IgD-negative memory B cell (primary cell): Measurements from ENCODE around the gene NPBWR2. TPM values are rescaled to one million over a fixed set of nuclear protein-coding genes. Genes with fewer than 3 reads are reported as not detected.

Source experiments
- H3K27ac Mint-ChIP-seq, 3 donors: one replicate each; pipeline ENCODE4 v1.8.0; 2020 to 2022; ENCODE audit warnings: mild to moderate bottlenecking in 3 of 3, mixed read lengths in 3 of 3, moderate library complexity in 1 of 3
- H3K27me3 Mint-ChIP-seq: one replicate; pipeline ENCODE4 v1.8.0; 2021; ENCODE audit warnings: mixed read lengths
- H3K36me3 Mint-ChIP-seq: one replicate; pipeline ENCODE4 v1.8.0; 2020; ENCODE audit warnings: mild to moderate bottlenecking, mixed read lengths
- H3K4me1 Mint-ChIP-seq, 3 donors: one replicate each; pipeline ENCODE4 v1.8.0; 2020 to 2022; ENCODE audit warnings: mixed read lengths in 3 of 3, mild to moderate bottlenecking in 1 of 3
- H3K4me3 Mint-ChIP-seq, 4 donors: one replicate each; pipeline ENCODE4 v1.8.0; 2020 to 2022; ENCODE audit warnings: mild to moderate bottlenecking in 4 of 4, mixed read lengths in 4 of 4, moderate library complexity in 3 of 4
- H3K9me3 Mint-ChIP-seq, 3 donors: one replicate each; pipeline ENCODE4 v1.8.0; 2020 to 2021; ENCODE audit warnings: mixed read lengths in 3 of 3, mild to moderate bottlenecking in 1 of 3
- polyA plus RNA-seq: library from polyadenylated mRNA; unstranded; fragments of 300-500 nt; fragmentation: Illumina TruSeq; gene quantifications from one replicate; pipeline ENCODE4 v1.2.3, GENCODE V29; 2021

The NPBWR2 gene
- polyA plus RNA-seq, 1 donor from 2014 or later: not detected

- Mint-ChIP-seq H3K4me3 (peak overlapping the region in 3 of 4 donors; percentile 63 to 92 (median 89)), H3K27ac (peak overlapping the region; percentile 62 to 98 (median 83))
These were observed 25.8 kb downstream of the NPBWR2 start for GRCh38 chr20:64081624-64081964.

GRCh38 chr20:64080813-64081623, 26.3 kb downstream of the NPBWR2 start:
- peaks cover 4% of the 10 kb centered on the region for H3K36me3 Mint-ChIP-seq
- peak overlapping the region; percentile 91 to 98 (median 96) for H3K27ac Mint-ChIP-seq
- H3K9me3 Mint-ChIP-seq: no peaks in the 10 kb centered on the region

More at GRCh38 chr20:64081624-64081964, 25.8 kb downstream of the NPBWR2 start:
- H3K9me3 Mint-ChIP-seq: no peaks in the 10 kb centered on the region
- peaks cover 14 to 17% (median 14%) of the 10 kb centered on the region in 3 donors for H3K4me1 Mint-ChIP-seq
- peaks cover 3% of the 10 kb centered on the region for H3K27me3 Mint-ChIP-seq
- H3K36me3 Mint-ChIP-seq: peaks cover 4% of the 10 kb centered on the region

DNA sequence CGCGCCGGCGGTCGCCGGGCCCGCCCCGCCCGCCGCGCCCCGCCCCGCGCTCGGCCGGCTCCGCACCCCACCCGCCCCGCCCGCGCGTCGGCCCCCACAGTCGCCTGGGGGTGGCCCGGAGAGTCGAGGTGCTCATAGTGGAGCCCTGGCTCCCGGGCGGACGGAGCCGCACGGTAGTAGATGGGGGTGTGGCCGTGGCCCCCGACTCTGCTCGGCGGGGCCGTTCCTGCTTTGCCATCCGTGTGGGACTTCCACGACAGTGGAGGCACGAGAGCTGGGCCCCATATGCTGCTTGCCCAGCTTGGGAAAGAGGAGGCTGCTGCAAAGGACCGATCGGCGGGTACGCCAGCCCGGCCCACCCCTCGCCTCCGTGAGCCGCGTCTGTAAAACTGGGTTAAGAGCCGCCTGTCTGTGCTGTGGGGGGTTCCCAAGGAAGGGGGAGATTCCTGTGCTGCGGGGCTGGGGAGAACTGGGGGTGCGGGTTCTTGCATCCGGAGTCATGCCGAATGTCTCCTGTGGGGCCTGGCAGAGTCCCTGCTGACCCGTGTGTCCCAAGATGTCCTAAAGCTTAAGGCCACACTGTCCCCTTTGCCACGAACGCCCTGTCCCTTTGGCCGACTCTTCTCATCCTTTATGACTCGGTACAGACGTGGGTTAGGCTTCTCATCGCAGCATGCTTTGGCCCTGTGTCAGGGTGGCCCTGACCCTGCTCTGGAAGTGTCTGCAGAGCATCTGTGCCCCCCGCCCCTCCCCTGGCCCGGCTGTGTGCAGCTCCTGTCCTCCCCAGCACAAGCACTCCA, 27.2 kb downstream of the NPBWR2 start, which contains the start of gene OPRL1:
Gene OPRL1, plus strand, starts transcription at position 70 of the 800 bp plus-strand sequence. CDS start 12,639 bp downstream, outside the sequence.
- H3K4me1 Mint-ChIP-seq: peaks cover 13 to 14% (median 14%) of the 10 kb centered on the region in 3 donors
- peaks cover 3% of the 10 kb centered on the region for H3K27me3 Mint-ChIP-seq
- H3K9me3 Mint-ChIP-seq: no peaks in the 10 kb centered on the region
- H3K4me3 Mint-ChIP-seq: peak within 1 kb of the TSS; percentile 90 to 97 (median 94)
- peak within 1 kb of the TSS; percentile 95 to 98 (median 96) for H3K27ac Mint-ChIP-seq
- peaks cover 4% of the 10 kb centered on the region for H3K36me3 Mint-ChIP-seq

More at GRCh38 chr20:64080813-64081623, 26.3 kb downstream of the NPBWR2 start:
- Mint-ChIP-seq H3K4me1 (peaks cover 14 to 17% (median 14%) of the 10 kb centered on the region in 3 donors), H3K4me3 (peak overlapping the region; percentile 81 to 94 (median 93)), H3K27me3 (peaks cover 3% of the 10 kb centered on the region)

DNA sequence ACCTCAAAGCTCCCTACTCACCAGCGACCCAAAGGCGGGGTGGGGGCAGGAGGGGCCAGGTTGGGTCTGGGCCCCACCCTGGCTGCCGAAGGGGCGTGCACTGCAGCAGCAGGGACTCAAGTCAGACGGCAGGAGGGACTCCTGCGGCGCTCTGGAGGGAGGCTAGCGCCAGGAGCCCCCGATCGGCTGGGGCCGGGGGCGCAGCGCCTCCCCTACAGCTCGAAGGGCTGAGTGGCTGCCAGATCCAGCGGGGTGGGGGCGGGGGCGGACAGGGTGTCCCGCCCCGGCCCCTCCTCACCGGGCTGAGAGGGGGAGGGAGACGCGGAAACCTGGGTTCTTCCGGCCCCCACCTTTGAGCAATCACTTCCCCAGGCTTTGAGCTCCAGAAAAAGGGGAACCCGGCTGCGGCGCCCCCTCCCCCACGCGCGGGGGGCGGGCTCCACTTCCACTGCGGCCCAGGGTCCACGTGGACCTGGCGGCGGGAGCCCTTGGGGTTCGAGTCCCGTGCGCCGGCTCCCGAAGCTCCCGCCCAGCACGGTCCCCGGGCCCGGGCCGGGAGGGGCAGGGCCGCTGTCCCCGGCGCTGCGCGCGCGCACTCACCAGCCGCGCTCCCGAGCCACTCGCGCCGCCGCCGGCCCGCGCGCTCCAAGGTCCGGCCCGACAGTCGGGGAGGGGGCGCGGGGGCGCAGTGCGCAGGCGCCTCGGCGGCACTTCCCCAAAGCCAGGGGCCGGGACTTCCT, 27.9 kb downstream of the NPBWR2 start, which contains the start of gene RGS19:
Gene RGS19, minus strand, starts transcription at position 246 of the 740 bp plus-strand sequence. CDS start 2,632 bp downstream, outside the sequence.
- Mint-ChIP-seq H3K36me3 (peaks cover 4% of the 10 kb centered on the region), H3K4me3 (peak within 1 kb of the TSS; percentile 90 to 97 (median 94)), H3K27me3 (peaks cover 3% of the 10 kb centered on the region), H3K4me1 (peaks cover 11 to 14% (median 13%) of the 10 kb centered on the region in 3 donors), H3K9me3 (no peaks in the 10 kb centered on the region), H3K27ac (peak within 1 kb of the TSS; percentile 95 to 98 (median 96))

GRCh38 chr20:64078934-64079272, 28.5 kb downstream of the NPBWR2 start:
- Mint-ChIP-seq H3K4me1 (peaks cover 10 to 11% (median 11%) of the 10 kb centered on the region in 3 donors), H3K27me3 (no peaks in the 10 kb centered on the region), H3K9me3 (no peaks in the 10 kb centered on the region)

GRCh38 chr20:64077876-64078551, 29.4 kb downstream of the NPBWR2 start:
- Mint-ChIP-seq H3K4me3 (peak overlapping the region; percentile 90 to 97 (median 94)), H3K4me1 (peaks cover 10 to 11% (median 10%) of the 10 kb centered on the region in 3 donors), H3K36me3 (peaks cover 4% of the 10 kb centered on the region), H3K27me3 (no peaks in the 10 kb centered on the region), H3K27ac (peak overlapping the region; percentile 95 to 96 (median 96)), H3K9me3 (no peaks in the 10 kb centered on the region)

More at GRCh38 chr20:64078934-64079272, 28.5 kb downstream of the NPBWR2 start:
- Mint-ChIP-seq H3K36me3 (peaks cover 4% of the 10 kb centered on the region), H3K4me3 (peak overlapping the region; percentile 90 to 97 (median 94)), H3K27ac (peak overlapping the region; percentile 91 to 96 (median 95))

- Mint-ChIP-seq H3K4me1 (peaks cover 7 to 11% (median 10%) of the 10 kb centered on the region in 3 donors), H3K27me3 (no peaks in the 10 kb centered on the region), H3K9me3 (no peaks in the 10 kb centered on the region), H3K27ac (peak overlapping the region; percentile 95 to 96 (median 96)), H3K36me3 (peaks cover 4% of the 10 kb centered on the region), H3K4me3 (peak overlapping the region; percentile 90 to 97 (median 94))
These were observed 29.9 kb downstream of the NPBWR2 start for GRCh38 chr20:64077541-64077875.

DNA sequence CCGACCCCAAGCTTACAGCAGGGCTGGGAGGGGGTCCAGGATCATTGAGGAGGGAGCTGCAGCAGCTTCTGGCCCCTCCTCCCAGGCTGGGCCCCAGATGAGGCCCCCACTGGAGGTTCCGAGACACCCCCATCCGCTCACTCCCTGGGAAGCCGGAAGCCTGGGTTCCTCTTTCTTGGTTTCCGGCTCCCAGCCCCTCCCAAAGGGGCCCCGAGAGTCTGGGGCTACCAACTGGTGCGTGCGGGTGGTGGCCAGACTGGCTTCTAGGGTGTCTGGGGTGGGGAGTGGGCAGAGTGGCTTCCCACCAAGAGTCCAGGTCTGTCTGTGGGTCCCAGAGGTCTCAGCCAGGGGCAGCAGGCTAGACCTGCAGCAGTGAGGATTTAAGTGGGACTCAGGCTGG, 30.3 kb downstream of the NPBWR2 start:
- no peaks in the 10 kb centered on the region for H3K27me3 Mint-ChIP-seq
- H3K4me1 Mint-ChIP-seq: peaks cover 8 to 12% (median 11%) of the 10 kb centered on the region in 3 donors
- H3K27ac Mint-ChIP-seq: peak overlapping the region; percentile 61 to 96 (median 96)
- no peaks in the 10 kb centered on the region for H3K9me3 Mint-ChIP-seq
- peaks cover 4% of the 10 kb centered on the region for H3K36me3 Mint-ChIP-seq
- H3K4me3 Mint-ChIP-seq: peak overlapping the region; percentile 90 to 97 (median 94)

DNA sequence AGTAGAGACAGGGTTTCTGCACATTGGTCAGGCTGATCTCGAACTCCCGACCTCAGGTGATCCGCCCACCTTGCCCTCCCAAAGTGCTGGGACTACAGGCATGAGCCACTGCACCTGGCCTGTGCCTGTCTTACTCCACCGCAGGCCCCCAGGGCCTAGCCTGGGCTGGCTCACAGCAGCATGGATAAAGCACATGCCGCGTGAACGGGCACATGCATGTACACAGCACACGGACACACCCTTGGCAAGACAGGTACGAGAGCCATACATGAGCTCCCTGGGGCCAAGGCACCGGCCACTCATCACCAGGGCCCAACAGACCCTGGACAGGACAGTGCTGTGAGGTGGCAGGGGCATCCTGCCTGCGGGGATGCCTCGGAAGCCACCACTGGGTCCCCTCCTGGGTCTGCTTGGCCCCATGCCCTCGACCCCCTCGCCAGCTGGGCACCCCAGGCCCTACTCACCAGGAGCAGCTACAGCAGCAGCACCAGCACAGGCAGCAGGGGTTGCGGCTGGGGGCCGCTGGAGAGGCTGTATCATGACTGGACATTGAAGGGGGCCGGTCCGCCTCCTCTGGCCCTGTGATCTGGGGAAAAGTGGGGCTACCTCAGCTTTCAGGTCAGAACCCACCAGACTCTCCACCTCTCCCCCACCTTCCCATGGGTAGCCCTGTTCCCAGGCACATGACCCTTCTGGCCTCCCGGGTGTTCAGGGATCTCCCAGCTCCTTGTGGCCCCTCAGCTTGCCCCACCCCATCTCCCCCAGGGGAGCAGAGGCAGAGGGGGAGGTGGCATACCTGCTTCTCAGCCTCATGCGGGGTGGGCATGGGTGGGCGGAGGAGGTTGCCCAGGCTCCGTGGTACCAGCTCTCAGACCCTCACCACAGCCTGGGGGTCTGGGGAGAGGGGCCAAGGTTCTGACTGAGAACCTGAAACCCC, 31.0 kb downstream of the NPBWR2 start:
- peak overlapping the region in 2 of 3 donors; percentile 96 for H3K27ac Mint-ChIP-seq
- H3K9me3 Mint-ChIP-seq: no peaks in the 10 kb centered on the region
- H3K4me3 Mint-ChIP-seq: peak overlapping the region; percentile 44 to 97 (median 94)
- peaks cover 4% of the 10 kb centered on the region for H3K36me3 Mint-ChIP-seq
- H3K4me1 Mint-ChIP-seq: peaks cover 5 to 14% (median 7%) of the 10 kb centered on the region in 3 donors
- H3K27me3 Mint-ChIP-seq: no peaks in the 10 kb centered on the region

DNA sequence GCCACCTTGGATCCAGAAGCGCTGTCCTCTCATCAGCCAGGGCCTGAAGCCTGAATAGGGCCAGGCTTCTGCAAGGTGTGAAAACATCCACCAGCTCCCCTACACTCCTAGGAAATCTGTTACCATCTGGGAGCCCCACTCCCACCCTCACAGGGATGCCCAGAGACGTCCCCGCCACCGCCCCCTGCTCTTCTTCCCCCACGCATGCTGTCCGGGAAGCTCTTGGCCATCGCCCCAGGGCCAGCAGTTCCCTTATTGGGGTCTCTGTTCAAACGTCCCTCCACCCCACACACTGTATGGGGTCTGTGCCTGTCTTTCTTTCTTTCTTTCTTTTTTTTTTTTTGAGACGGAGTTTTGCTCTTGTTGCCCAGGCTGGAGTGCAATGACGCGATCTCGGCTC, 31.8 kb downstream of the NPBWR2 start:
- Mint-ChIP-seq H3K27me3 (no peaks in the 10 kb centered on the region), H3K36me3 (peaks cover 4% of the 10 kb centered on the region), H3K4me1 (peaks cover 5 to 12% (median 9%) of the 10 kb centered on the region in 3 donors), H3K9me3 (no peaks in the 10 kb centered on the region), H3K27ac (peak overlapping the region in 2 of 3 donors; percentile 13 to 46), H3K4me3 (peak overlapping the region in 3 of 4 donors; percentile 53 to 83 (median 76))

GRCh38 chr20:64074963-64075362, 32.4 kb downstream of the NPBWR2 start:
- Mint-ChIP-seq H3K27me3 (no peaks in the 10 kb centered on the region), H3K27ac (peak overlapping the region in 1 of 3 donors; percentile 13), H3K9me3 (no peaks in the 10 kb centered on the region), H3K36me3 (peaks cover 4% of the 10 kb centered on the region), H3K4me1 (peaks cover 5 to 12% (median 10%) of the 10 kb centered on the region in 3 donors), H3K4me3 (peak overlapping the region in 1 of 4 donors; percentile 53)

DNA sequence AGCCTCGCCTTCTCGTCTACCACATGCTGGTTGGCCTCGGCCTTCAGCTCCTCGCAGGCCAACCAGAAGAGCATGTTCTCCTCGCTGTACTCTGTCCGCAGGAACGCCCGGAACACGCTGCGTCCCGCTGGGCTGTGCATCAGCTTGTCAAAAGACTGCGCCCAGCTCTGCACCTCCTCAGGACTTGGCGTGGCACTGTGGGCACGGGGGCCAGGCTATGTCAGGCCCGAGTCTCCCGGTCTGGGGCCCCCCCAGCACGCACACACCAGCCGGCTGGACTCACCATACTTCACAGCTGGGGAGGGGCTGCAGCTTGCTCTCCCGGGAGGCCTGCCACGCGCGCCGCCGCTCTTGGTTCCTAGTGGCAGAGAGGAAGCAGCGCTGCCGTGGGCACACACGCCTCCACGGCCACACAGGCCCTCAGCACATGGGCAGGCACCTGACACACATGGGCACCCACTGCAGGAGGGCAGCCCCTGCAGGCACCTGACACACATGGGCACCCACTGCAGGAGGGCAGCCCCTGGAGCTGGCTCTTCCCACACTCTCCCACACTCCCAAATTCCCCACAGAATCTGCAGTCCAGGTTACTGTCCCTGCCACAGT, 33.1 kb downstream of the NPBWR2 start:
- Mint-ChIP-seq H3K4me3 (peak overlapping the region in 1 of 4 donors; percentile 71), H3K4me1 (peaks cover 5 to 12% (median 10%) of the 10 kb centered on the region in 3 donors), H3K36me3 (peaks cover 4% of the 10 kb centered on the region), H3K9me3 (no peaks in the 10 kb centered on the region), H3K27me3 (no peaks in the 10 kb centered on the region), H3K27ac (peak overlapping the region in 1 of 3 donors; percentile 31)
